Measurements from ENCODE around the gene PGGHG.
"Not testable (repeated sequence)": the region's sequence is repeated elsewhere in the genome, so short reads cannot be mapped to it uniquely, and the experiment has no call there.

PGGHG gene

GRCh38 chr11:285894-286220, 3.1 kb upstream of the PGGHG start:
- no peak for DNase-seq

GRCh38 chr11:286977-287820, 1.7 kb upstream of the PGGHG start:
- DNase-seq, result not testable (repeated sequence)

GRCh38 chr11:287821-288477, 977 bp upstream of the PGGHG start:
- DNase-seq, result no peak

- no peak for DNase-seq
These were observed 429 bp downstream of the PGGHG start for GRCh38 chr11:289398-289711.

- DNase-seq, result no peak
These were observed 1.0 kb downstream of the PGGHG start for GRCh38 chr11:289712-290620.

- no peak for DNase-seq
These were observed 1.8 kb downstream of the PGGHG start for GRCh38 chr11:290621-291231.

- DNase-seq, result no peak
These were observed 2.6 kb downstream of the PGGHG start for GRCh38 chr11:291281-292210.

- no peak for DNase-seq
These were observed 3.5 kb downstream of the PGGHG start for GRCh38 chr11:292211-293121.

GRCh38 chr11:293271-293851, 4.4 kb downstream of the PGGHG start:
- DNase-seq, result no peak

GRCh38 chr11:293852-294661, 5.1 kb downstream of the PGGHG start:
- no peak for DNase-seq

- no peak for DNase-seq
These were observed 5.9 kb downstream of the PGGHG start for GRCh38 chr11:294780-295179.

GRCh38 chr11:295351-296170, 6.6 kb downstream of the PGGHG start:
- no peak for DNase-seq

- no peak for DNase-seq
These were observed 7.5 kb downstream of the PGGHG start for GRCh38 chr11:296171-297050.

- DNase-seq, result no peak
These were observed 8.2 kb downstream of the PGGHG start for GRCh38 chr11:297051-297585.

GRCh38 chr11:297586-298405, 8.9 kb downstream of the PGGHG start:
- no peak for DNase-seq

GRCh38 chr11:298406-299065, 9.6 kb downstream of the PGGHG start:
- DNase-seq, result no peak

Data from cerebellar nuclear complex (tissue), 1 donor.